Measurements from ENCODE around the gene C14orf132.
"Not testable (repeated sequence)": the region's sequence is repeated elsewhere in the genome, so short reads cannot be mapped to it uniquely, and the experiment has no call there.

C14orf132 gene

GRCh38 chr14:96059519-96060135 lies 20.5 kb downstream of the C14orf132 start:
- DNase-seq (ENCODE audit: low read depth in 2 of 2), result no peak

- no peak for DNase-seq (ENCODE audit: low read depth in 2 of 2)
Observed at GRCh38 chr14:96060186-96060933, 21.2 kb downstream of the C14orf132 start.

- DNase-seq (ENCODE audit: low read depth in 2 of 2), result no peak
Observed at GRCh38 chr14:96062010-96062409, 22.8 kb downstream of the C14orf132 start.

- DNase-seq (ENCODE audit: low read depth in 2 of 2), result no peak
Observed at GRCh38 chr14:96062506-96062905, 23.3 kb downstream of the C14orf132 start.

- DNase-seq (ENCODE audit: low read depth in 2 of 2), result no peak
Observed at GRCh38 chr14:96064866-96065265, 25.7 kb downstream of the C14orf132 start.

GRCh38 chr14:96065661-96066459 lies 26.7 kb downstream of the C14orf132 start:
- no peak for DNase-seq (ENCODE audit: low read depth in 2 of 2)

- DNase-seq (ENCODE audit: low read depth in 2 of 2), result no peak
Observed at GRCh38 chr14:96066976-96067375, 27.8 kb downstream of the C14orf132 start.

- DNase-seq (ENCODE audit: low read depth in 2 of 2), result no peak
Observed at GRCh38 chr14:96067985-96068930, 29.1 kb downstream of the C14orf132 start.

- DNase-seq (ENCODE audit: low read depth in 2 of 2), result no peak
Observed at GRCh38 chr14:96069421-96069820, 30.3 kb downstream of the C14orf132 start.

GRCh38 chr14:96071561-96071960 lies 32.4 kb downstream of the C14orf132 start:
- DNase-seq (ENCODE audit: low read depth in 2 of 2), result no peak

- DNase-seq (ENCODE audit: low read depth in 2 of 2), result no peak
Observed at GRCh38 chr14:96072076-96072475, 32.9 kb downstream of the C14orf132 start.

GRCh38 chr14:96072746-96073145 lies 33.6 kb downstream of the C14orf132 start:
- no peak for DNase-seq (ENCODE audit: low read depth in 2 of 2)

GRCh38 chr14:96073260-96074039 lies 34.3 kb downstream of the C14orf132 start:
- not testable (repeated sequence) for DNase-seq (ENCODE audit: low read depth in 2 of 2)

- DNase-seq (ENCODE audit: low read depth in 2 of 2), result no peak
Observed at GRCh38 chr14:96077983-96078624, 38.9 kb downstream of the C14orf132 start.

- no peak for DNase-seq (ENCODE audit: low read depth in 2 of 2)
Observed at GRCh38 chr14:96078625-96079016, 39.5 kb downstream of the C14orf132 start.

GRCh38 chr14:96079066-96079465 lies 39.9 kb downstream of the C14orf132 start:
- DNase-seq (ENCODE audit: low read depth in 2 of 2), result no peak

GRCh38 chr14:96080571-96080970 lies 41.4 kb downstream of the C14orf132 start:
- no peak for DNase-seq (ENCODE audit: low read depth in 2 of 2)

- DNase-seq (ENCODE audit: low read depth in 2 of 2), result no peak
Observed at GRCh38 chr14:96081224-96081623, 42.1 kb downstream of the C14orf132 start.

- no peak for DNase-seq (ENCODE audit: low read depth in 2 of 2)
Observed at GRCh38 chr14:96081767-96082400, 42.7 kb downstream of the C14orf132 start.
